DND-41 (cell line): Measurements from ENCODE around the gene TIE1.

ENCODE experiments used
- ATAC-seq: fragments of 200-7000 bp; cut with Tn5 transposase; 3 replicates; pipeline ENCODE4 v1.9.1; 2021; ENCODE audit warnings: low read depth; ENCODE audit not compliant: insufficient read depth
- DNase-seq: peaks from one replicate; pipeline ENCODE4 v3.0.0-alpha.2; 2020
- H2AFZ ChIP-seq: 2 replicates; pipeline ENCODE4 v1.6.0; 2012; ENCODE audit warnings: low read depth, low read length
- H3K27ac ChIP-seq: 2 replicates; pipeline ENCODE4 v1.5.1; 2012; ENCODE audit warnings: low read length, inconsistent platforms
- H3K27me3 ChIP-seq: fragments of 200-600 bp; sonication (generic); 2 replicates; pipeline ENCODE4 v1.6.0; 2012; ENCODE audit warnings: low read length, mild to moderate bottlenecking, inconsistent platforms; ENCODE audit not compliant: insufficient read depth, poor library complexity
- H3K36me3 ChIP-seq: 2 replicates; pipeline ENCODE4 v1.5.1; 2012; ENCODE audit warnings: low read length, inconsistent platforms; ENCODE audit not compliant: insufficient read depth
- H3K4me1 ChIP-seq: 2 replicates; pipeline ENCODE4 v1.5.1; 2012; ENCODE audit warnings: mild to moderate bottlenecking, low read length; ENCODE audit not compliant: insufficient read depth
- H3K4me2 ChIP-seq: 2 replicates; pipeline ENCODE4 v1.6.0; 2012; ENCODE audit warnings: mild to moderate bottlenecking, moderate library complexity, low read length, inconsistent platforms; ENCODE audit not compliant: insufficient read depth
- H3K4me3 ChIP-seq, 2 experiments: fragments of 200-600 bp in 1 of 2; shearing (Covaris generic) in 1 of 2; 2 replicates each; pipeline ENCODE4 v1.5.1; 2012 to 2016; ENCODE audit warnings: inconsistent platforms in 2 of 2, low read length in 2 of 2, mild to moderate bottlenecking in 2 of 2, low read depth in 1 of 2, moderate library complexity in 1 of 2
- H3K79me2 ChIP-seq: 2 replicates; pipeline ENCODE4 v1.6.0; 2012; ENCODE audit warnings: low read length, inconsistent platforms; ENCODE audit not compliant: insufficient read depth
- H3K9ac ChIP-seq: 2 replicates; pipeline ENCODE4 v1.6.0; 2012; ENCODE audit warnings: low read depth, mild to moderate bottlenecking, inconsistent platforms, low read length, moderate library complexity
- H3K9me3 ChIP-seq: 2 replicates; pipeline ENCODE4 v1.5.1; 2012; ENCODE audit warnings: low read length, moderate library complexity, mild to moderate bottlenecking, inconsistent platforms; ENCODE audit not compliant: insufficient read depth, severe bottlenecking
- H4K20me1 ChIP-seq: 2 replicates; pipeline ENCODE4 v1.6.0; 2012; ENCODE audit warnings: low read length; ENCODE audit not compliant: insufficient read depth
- CTCF ChIP-seq: IDR thresholded peaks from 2 replicates; pipeline ENCODE4 v1.5.1; 2012; ENCODE audit warnings: borderline replicate concordance, low read length, moderate library complexity, mild to moderate bottlenecking; ENCODE audit not compliant: poor library complexity, severe bottlenecking; ENCODE audit errors: extremely low read depth
- EZH2 ChIP-seq: IDR thresholded peaks from 3 replicates; pipeline ENCODE4 v1.6.1; 2012; ENCODE audit warnings: borderline replicate concordance, low read depth, mild to moderate bottlenecking, moderate library complexity, low read length, inconsistent platforms; ENCODE audit not compliant: severe bottlenecking

TIE1 gene

GRCh38 chr1:43313771-43314170 lies 13.0 kb downstream of the TIE1 start:
- Histone ChIP-seq H3K4me1 (no peaks in the 10 kb centered on the region), H3K9ac (no peak overlapping the region), H3K4me3 (no peak overlapping the region), H2AFZ (no peak overlapping the region), H3K4me2 (no peak overlapping the region), H4K20me1 (no peaks in the 10 kb centered on the region), H3K27me3 (no peaks in the 10 kb centered on the region), H3K79me2 (no peaks in the 10 kb centered on the region), H3K9me3 (no peaks in the 10 kb centered on the region), H3K27ac (no peak overlapping the region), H3K36me3 (no peaks in the 10 kb centered on the region)
- TF ChIP-seq EZH2: no peak
- TF ChIP-seq CTCF: no peak
- ATAC-seq (no peak), DNase-seq (no peak)

GRCh38 chr1:43314233-43314632 lies 13.5 kb downstream of the TIE1 start:
- H3K27me3 ChIP-seq: no peaks in the 10 kb centered on the region
- TF ChIP-seq CTCF (no peak), EZH2 (no peak)
- no peaks in the 10 kb centered on the region for H3K4me1 ChIP-seq
- ATAC-seq (no peak), DNase-seq (no peak)
- H3K4me2 ChIP-seq: no peak overlapping the region
- H3K4me3 ChIP-seq: no peak overlapping the region
- H3K27ac ChIP-seq: no peak overlapping the region
- H2AFZ ChIP-seq: no peak overlapping the region
- no peaks in the 10 kb centered on the region for H3K79me2 ChIP-seq
- H3K9ac ChIP-seq: no peak overlapping the region
- no peaks in the 10 kb centered on the region for H3K36me3 ChIP-seq
- no peaks in the 10 kb centered on the region for H4K20me1 ChIP-seq
- no peaks in the 10 kb centered on the region for H3K9me3 ChIP-seq

GRCh38 chr1:43315481-43315880 lies 14.7 kb downstream of the TIE1 start:
- Histone ChIP-seq H3K9me3 (no peaks in the 10 kb centered on the region), H3K4me1 (no peaks in the 10 kb centered on the region), H3K9ac (no peak overlapping the region), H3K27ac (no peak overlapping the region), H2AFZ (no peak overlapping the region), H3K4me3 (no peak overlapping the region), H3K36me3 (no peaks in the 10 kb centered on the region), H4K20me1 (no peaks in the 10 kb centered on the region), H3K4me2 (no peak overlapping the region), H3K27me3 (no peaks in the 10 kb centered on the region), H3K79me2 (no peaks in the 10 kb centered on the region)
- no peak for DNase-seq
- TF ChIP-seq CTCF (no peak), EZH2 (no peak)
- no peak for ATAC-seq
